GM19463 (cell line): ENCODE results near the gene NFATC3.

Experiments used
- ATAC-seq: cut with Tn5 transposase; IDR thresholded peaks from one replicate; pipeline ENCODE4 v1.9.1; 2021; ENCODE audit warnings: mild to moderate bottlenecking, moderate library complexity; ENCODE audit not compliant: unreplicated experiment

Gene NFATC3

DNA sequence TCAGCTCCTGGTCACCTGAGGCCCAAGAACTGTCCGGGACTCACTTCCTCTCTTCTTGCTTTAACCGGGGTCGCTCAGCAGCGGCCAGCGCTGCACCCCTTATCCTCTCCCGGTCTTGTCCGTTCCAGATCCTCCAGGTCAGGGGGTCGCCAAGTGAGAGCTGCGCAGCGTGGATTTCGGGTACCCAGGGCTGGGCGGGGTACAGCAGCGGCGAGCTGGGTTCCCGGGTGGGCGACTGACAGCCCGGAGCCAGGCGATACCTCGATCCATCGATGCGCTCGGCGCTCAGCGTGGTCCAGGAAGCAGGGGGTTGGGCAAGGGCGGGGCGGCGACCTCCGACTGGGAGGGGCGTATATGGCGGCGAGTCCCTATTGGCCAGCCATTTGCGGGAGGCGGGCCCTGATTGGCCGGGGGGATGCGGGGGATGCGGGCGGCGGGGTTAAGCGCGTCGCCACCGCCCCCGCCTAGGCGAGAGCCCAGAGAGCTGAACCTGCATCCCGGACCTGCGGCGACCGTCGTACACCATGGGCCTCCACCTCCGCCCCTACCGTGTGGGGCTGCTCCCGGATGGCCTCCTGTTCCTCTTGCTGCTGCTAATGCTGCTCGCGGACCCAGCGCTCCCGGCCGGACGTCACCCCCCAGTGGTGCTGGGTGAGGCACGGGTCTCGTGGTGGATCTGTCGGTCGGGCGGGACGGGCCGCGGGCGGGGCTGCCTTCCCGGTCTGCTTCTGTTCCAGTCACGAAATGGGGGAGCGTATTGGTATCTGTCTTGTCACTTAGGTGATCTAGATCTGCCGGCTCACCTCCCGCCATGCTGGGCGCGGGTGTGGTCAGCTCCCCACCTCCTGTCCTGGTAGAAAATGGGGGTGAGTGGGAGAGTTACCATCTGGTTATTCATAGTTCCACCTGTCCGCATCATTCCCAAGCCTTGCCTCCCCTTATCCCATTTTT lies 160.0 kb downstream of the NFATC3 start, which contains the start of gene PLA2G15:
TSS of gene PLA2G15 (plus strand) at position 471 of the 951 bp plus-strand sequence. CDS start at position 525, 54 bp downstream.
- peak; percentile 91 for ATAC-seq

DNA sequence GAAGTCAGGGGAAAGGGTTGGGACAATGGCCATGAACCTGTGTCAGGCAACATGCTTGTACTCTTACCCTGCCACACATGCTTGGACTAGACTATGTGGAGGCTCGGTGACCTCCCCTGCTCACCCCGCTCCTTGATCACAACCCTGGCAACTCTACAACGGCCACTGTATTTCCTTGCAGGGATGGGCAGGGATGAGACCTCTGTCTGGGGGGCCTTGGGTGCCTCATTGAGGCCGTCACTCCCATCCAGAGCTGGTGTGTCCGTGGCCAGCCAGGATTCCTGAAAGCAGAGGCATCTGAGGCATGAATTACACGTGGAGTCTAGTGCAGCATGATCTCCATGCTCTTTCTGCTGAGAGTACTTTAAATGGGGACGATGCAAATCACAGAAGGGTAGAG lies 161.0 kb downstream of the NFATC3 start:
- ATAC-seq: no peak

DNA sequence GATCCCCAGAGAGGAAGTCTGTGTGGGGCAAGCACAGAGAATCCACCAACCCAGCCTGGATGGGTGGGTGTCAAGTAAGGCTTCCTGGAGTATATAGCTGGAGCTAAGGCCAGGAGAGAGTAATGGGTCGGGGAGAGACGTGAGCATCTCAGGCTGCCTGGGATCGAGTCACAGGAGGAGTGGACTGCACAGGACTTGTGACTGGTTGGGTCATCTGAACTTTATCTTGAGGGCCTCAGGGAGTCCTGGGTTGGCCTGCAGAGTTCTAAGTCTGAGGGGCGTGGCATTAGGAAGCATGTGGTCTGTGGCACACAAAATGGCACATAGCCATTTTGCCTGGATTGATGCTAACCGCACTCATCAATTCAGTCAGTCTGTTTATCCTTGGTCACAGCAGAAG lies 161.5 kb downstream of the NFATC3 start:
- ATAC-seq: no peak

DNA sequence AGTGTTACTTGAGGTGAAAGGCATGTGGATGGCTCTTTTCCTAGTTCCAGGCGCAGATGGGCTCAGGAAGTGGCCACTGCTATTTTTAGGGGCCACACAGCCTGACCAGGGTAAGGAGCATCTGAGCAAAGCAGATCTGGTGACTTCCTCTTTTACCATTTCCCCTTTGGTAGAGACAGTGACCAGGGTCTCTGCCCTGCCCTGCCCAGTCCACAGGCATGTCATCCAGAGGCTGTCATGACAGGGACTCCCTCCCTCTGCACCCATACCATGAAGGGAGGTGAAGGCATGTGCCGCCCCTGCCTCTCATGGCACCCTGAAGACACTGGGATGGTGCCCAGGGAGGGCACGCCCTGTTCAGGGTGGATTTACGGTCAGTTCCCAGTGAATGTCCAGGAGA lies 162.2 kb downstream of the NFATC3 start:
- no peak for ATAC-seq

DNA sequence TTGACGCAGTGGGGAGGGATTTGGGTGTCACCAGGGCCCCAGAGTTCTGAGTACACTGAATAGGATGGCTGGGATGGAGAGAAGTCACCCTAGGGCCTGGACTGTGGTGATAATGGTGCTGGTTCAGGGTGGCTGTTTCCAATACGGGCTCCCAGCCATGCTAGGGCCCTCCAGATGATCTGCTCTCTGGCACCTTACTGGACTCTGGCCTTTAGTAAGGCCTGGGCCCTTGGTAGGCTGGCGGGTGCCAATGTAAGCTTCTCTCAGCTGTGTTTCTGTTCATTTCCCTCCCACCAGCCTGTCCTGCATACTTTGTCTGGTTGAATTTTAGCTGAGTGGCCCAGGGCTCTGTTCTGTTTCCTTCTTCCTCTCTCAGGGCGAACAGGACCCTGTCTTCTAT lies 162.8 kb downstream of the NFATC3 start:
- no peak for ATAC-seq

DNA sequence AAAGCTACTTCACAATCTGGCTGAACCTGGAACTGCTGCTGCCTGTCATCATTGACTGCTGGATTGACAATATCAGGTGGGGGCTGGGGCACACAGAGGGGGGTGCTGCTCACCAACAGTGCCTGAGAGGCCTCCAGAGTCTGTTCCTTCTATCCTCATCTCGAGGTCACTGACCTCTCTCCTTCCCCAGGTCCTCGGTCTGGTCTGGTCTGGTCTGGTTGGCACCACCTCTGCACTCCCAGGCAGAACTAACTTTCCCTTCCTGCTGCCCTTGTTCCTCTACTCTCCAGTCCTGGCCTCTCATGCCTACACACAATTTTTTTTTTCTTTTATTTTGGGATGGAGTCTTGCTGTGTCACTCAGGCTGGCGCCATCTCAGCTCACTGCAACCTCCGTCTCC lies 164.2 kb downstream of the NFATC3 start:
- no peak for ATAC-seq

DNA sequence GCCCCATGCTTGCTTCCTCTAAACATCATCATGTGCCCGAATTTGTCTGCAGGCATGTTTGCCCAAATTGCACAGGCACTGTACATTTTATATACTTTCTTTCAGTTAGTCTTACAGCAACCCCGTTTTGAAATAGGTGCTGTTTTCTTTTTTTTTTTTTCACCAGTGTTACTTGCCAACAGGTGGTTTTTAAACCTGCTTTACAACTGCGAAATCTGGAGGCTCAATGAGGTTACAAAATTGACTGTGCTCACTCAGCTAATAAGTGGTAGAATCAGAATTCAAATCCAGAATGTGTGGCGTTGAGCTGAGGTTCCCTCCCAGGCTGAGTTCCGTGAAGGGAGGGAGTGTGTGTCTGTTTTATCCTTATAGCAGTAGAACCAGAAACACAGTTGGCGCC lies 165.8 kb downstream of the NFATC3 start:
- no peak for ATAC-seq

DNA sequence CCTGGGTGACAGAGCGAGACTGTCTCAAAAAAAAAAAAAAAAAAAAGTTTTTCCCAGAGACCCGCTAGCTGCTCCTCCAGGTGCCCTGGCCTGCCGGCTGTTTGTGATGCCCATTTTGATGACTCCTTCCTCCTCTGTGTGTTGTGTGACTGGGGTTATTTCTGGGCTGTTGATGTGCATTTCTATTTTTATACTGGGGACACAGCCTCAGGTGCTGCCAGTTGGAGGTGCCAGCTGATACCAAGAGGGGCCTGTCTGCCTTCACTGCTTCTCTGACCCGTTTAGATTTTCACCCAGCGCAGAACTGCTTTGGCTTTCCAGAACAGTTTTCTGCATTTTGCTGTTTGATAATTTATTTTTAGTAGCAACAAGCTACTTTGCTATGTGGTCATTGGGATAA lies 166.7 kb downstream of the NFATC3 start:
- no peak for ATAC-seq

DNA sequence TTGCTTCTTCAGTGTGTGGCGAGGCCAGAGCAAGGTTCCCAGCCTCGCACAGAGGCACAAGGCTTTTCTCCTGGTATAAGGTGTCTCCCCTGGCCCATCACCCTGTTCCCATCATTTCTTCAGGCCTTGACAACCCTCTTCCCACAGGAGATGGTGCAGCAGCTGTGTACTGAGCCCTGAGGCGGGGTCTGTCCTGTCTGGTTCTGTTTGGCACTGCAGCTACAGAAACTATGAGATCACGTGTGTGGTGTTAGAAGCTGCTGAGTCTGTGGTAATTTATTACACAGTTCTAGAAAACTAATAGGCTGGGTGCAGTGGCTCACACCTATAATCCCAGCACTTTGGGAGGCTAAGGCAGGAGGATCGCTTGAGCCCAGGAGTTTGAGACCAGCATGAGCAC lies 167.2 kb downstream of the NFATC3 start:
- no peak for ATAC-seq

DNA sequence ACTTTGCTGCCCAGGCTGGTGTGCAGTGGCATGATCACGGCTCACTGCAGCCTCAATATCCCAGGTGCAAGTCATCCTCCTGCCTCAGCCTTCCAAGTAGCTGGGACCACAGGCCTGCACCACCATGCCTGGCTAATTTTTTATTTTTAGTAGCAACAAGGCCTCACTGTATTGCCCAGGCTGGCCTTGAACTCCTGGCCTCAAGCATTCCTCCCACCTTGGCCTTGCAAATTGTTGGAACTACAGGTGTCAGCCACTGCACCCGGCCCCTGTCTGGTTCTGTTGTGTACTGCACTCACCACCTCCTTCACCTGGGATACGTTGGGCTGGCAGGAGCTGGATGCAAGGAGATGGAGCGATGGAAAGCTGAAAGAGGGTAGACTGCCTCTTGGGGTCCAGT lies 168.6 kb downstream of the NFATC3 start:
- no peak for ATAC-seq

DNA sequence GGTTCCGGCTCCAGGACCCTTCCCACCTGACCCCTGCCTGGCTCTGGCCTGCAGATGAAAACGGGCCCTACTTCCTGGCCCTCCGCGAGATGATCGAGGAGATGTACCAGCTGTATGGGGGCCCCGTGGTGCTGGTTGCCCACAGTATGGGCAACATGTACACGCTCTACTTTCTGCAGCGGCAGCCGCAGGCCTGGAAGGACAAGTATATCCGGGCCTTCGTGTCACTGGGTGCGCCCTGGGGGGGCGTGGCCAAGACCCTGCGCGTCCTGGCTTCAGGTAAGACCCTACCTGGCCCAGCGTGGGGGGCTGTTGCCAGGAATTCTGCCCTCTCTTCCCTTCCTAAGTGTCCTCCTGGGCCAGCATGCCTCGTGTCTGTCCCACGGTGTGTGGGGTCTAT lies 170.5 kb downstream of the NFATC3 start:
- ATAC-seq: no peak

DNA sequence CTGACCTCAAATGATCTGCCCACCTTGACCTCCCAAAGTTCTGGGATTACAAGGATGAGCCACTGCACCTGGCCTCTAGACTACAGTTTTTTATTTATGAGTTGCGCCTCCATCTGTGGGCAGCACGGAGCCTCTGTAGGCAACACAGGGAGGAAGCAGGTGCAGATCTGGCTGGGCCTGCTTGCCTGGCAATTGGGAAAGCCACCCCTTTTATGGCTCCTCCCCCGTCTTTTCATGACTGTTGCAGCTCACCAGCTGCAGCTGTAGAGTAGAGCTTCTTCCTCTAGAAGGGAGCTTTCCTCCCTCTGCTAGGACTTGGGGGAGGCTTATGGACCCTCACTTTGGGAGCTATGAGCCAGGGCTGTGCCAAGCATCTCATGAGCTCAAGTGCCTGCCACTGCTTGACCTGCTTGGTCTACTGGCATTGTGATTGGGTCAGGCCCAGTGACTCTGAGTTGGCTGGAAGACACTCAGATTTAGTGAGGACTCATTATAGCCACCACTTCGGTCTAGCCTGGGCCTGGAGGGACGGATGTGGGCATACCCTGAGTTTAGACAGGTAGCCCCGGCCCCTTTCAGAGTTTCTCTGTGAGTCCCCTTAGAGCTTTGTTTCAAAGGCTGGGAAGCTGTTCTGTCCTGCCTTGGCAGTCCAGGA lies 172.2 kb downstream of the NFATC3 start:
- peak; percentile 54 for ATAC-seq

DNA sequence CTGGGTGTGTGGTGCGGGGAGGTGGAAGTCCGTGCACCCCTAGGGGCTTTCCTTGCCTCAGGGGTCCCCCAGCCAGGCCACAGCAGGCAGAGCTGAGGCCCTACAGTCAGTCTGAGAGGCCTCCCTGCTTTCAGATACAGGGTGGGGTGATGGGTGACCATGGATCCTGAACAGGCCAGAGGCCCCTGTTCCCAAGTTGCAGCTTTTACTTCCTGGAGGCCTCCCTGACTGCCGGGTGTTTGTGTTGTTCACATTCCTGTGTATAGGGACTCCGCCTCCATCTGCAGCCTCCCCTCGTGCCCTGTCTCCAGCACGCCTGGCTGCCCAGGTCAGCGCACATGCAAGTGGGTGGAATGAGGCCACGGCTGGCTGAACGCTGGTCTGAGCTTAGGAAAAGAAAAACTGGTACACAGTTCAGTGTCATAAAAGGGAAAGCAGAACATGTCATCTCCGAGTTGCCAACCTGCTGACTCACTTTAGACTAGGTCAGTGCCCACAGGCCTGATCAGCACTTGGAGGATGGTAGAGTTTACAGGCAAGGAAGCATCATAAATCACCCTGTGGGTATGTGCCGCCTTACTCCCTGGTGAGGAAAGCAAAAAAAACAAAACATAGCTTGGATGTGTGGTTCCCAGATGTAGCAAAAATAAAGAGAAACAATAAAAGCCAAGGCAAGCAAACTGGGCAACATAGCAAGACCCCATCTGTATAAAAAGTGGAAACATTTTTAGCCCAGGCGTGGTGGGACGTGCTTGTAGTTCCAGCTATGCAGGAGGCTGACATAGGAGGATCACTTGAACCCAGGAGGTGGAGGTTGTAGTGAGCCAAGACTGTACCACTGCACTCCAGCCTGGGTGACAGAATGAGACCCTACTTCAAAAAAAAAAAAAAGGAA lies 173.0 kb downstream of the NFATC3 start:
- ATAC-seq: peak; percentile 49

DNA sequence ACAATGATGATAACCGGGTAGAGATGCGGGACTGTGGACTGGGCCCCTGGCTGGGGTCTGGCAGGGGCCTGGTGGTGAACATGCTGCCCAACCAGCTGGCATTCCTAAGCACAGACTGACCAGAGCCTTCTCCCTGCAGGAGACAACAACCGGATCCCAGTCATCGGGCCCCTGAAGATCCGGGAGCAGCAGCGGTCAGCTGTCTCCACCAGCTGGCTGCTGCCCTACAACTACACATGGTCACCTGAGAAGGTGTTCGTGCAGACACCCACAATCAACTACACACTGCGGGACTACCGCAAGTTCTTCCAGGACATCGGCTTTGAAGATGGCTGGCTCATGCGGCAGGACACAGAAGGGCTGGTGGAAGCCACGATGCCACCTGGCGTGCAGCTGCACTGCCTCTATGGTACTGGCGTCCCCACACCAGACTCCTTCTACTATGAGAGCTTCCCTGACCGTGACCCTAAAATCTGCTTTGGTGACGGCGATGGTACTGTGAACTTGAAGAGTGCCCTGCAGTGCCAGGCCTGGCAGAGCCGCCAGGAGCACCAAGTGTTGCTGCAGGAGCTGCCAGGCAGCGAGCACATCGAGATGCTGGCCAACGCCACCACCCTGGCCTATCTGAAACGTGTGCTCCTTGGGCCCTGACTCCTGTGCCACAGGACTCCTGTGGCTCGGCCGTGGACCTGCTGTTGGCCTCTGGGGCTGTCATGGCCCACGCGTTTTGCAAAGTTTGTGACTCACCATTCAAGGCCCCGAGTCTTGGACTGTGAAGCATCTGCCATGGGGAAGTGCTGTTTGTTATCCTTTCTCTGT lies 174.0 kb downstream of the NFATC3 start:
- ATAC-seq: no peak

DNA sequence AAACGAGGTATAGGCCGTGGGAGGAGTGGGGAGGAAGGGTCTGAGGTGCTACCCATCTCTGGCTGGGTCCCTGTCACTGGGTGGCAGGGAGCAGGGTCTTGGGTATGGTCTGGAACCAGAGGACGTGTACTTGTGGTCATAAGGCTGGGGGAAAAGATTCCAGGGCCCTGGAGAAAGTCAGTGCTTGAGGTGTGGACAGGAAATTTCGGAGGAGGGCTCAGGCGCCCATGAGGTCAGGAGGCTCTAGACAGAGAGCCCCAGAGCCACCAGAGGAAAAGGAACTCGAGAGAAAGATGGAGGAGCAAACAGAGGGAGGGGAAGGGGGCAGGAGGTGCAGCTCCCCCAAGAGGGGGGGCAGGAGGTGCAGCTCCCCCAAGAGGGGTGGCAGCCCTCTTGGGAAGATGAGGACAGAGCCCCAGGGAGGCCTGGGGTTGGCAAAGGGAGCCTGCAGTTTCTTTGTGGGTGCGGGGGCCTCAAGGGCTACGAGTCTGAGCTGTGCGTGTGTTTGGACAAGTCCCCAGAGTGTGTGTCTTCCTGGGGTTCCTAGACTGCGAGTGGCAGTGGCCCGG lies 178.5 kb downstream of the NFATC3 start:
- ATAC-seq: peak; percentile 12

DNA sequence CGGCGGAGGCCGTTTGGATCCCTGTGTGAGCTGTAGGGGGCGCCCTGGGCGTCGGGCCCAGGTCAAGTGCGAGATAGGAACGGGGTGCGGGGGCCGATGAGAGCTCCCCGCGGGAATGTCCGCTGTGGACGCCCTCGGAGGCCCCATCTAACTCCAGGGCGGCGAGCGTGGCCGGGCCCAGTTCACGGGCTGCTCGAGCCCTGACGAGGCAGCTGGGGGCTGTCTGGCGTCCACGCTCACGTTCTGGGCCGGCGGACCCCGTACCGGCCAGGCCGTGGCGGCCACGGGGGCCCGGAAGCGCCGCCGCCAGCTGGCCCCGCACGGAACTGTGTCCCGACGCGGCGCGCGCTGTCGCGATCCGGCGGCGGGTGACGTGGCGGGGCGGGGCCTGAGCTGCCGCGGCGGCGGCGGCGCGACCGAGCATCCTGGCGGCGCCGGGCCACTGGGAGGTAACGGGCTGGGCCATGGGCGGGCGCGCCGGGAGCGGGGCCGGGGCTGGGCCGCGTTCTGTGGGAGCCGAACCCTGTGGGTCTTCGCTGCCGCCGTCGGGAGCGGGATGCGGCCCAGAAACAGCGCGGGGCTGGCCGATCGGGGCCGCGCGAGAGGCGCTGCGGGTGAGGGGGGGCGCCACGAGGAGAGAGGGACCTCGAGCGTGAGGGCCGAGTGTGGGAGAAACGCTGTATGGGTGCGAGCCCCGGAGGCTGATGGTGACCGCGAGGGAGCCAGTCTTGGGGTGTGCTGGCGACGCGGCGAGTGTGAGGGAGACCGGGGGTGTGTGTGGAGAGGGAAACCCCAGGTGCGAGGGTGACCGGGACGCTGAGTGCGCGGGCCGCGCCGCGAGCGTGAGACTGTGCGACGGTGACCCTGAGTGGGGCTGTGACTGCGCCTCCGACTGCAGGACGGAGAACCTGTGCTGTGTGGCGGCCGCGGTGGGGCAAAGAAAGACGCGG lies 179.2 kb downstream of the NFATC3 start, which contains the start of gene SLC7A6:
TSS of gene SLC7A6 (plus strand) at position 399 of the 950 bp plus-strand sequence. CDS start 10,201 bp downstream, outside the sequence.
- peak; percentile 67 for ATAC-seq

DNA sequence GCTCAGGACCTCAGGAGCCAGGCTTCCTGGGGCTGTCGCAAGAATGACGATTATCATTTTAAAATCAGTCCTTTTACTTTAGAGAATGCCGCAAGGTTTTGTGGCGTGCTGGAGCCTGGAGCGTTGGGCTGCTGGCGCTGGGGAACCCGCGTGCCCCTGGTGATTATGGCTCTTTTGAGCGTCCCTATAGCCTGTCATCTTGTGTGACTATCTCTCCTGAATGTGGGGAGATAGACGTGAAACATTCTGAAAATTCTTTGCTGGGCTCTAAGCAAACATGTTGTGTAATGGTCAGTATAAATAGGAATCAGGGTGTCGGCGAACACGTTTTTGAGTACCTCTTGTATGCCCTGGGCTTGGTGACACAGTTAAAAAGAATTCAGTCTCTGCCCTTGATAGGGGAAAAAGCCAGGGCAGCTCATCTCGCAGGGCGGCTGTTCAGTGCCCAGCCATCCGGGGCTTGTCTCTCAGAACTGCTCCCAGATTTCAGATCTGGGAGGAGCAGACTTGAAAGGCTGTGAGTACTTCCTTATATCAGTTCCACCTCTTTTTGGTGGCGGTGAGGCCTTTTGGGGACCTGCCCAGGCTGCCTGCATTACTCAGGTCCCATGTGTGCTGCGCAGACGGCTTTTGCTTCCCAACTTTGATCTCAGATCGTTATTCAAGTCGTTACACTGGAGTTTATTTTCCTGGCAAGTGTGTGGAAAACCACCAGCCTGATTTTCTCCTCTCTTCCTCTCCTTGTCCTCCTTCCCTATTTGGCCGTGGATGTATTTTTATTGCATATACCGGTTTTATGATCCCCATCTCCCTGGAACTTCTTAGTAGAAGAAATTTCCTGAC lies 180.1 kb downstream of the NFATC3 start:
- no peak for ATAC-seq
